Measurements from ENCODE around the gene PARS2. TPM values are rescaled to one million over a fixed set of nuclear protein-coding genes. Genes with fewer than 3 reads are reported as not detected.

Gene PARS2
- total RNA-seq, 2 donors from 2014 or later: 12.0 to 12.2 TPM

- intact Hi-C loops (cut with DNase I): loop anchor here (10.0 kb wide), 1 partner anchor 166 kb away; the partner anchor contains the start of gene ACOT11
- H3K27ac ChIP-seq: no peak overlapping the region
- H3K9me3 ChIP-seq: no peaks in the 10 kb centered on the region
- 86% methylated on average over 3 of the region's 3 CpGs for WGBS
- no peak overlapping the region for H3K4me3 ChIP-seq
- TF ChIP-seq CTCF (IDR thresholded peaks at IDR 0.05): no peak
- no peak for TF ChIP-seq POLR2A (IDR thresholded peaks at IDR 0.05)
- no peak for TF ChIP-seq POLR2AphosphoS5 (IDR thresholded peaks at IDR 0.05)
- no peaks in the 10 kb centered on the region for H3K36me3 ChIP-seq
- no peak for DNase-seq (ENCODE audit: low spot score)
- H3K27me3 ChIP-seq (replicated peaks; ENCODE audit: insufficient read depth): no peaks in the 10 kb centered on the region
- no peaks in the 10 kb centered on the region for H3K4me1 ChIP-seq (replicated peaks)
These were observed 53.9 kb downstream of the PARS2 start for GRCh38 chr1:54710434-54710833.

DNA sequence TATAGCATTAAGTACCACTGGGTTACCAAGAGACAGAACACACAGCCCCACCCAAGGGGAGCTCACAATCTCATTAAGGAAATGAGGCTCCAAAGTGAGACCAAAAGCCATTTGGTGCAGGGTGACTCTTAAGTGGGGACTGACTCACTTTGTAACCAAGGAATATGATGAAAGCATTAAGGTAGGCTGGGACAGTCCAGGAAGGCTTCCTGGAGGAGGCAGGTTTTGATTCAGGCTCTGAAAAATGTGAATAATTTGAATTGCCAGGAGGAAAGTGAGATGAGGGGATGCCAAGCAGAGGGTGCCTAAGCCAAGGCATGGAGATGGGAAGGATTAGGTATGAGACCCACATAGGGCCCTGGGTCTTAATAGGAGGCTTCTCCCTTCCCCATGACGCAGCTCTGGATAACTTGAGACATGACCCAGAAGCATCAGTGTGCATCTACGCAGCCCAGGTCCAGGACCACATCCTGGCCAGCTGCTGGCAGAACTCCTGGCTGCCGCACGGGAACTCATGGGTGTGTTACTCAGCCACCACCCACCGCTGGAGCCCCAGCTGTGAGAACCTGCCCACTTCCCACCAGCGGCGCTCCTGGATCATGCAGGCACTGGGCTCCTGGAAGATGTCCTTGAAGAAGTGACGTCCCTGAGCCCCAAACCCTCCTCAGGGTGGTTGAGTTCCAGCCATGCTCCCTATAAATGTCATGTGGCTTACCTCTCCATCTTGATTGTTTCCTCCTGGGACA lies 54.6 kb downstream of the PARS2 start:
- WGBS: 69% methylated on average over 8 of the region's 8 CpGs
- Histone ChIP-seq H3K27me3 (replicated peaks; ENCODE audit: insufficient read depth) (no peaks in the 10 kb centered on the region), H3K27ac (no peak overlapping the region), H3K4me1 (replicated peaks) (no peaks in the 10 kb centered on the region), H3K36me3 (no peaks in the 10 kb centered on the region), H3K4me3 (no peak overlapping the region), H3K9me3 (no peaks in the 10 kb centered on the region)
- intact Hi-C loops (cut with DNase I): loop anchor here (10.0 kb wide), 1 partner anchor 165 kb away; the partner anchor contains the start of gene ACOT11
- no peak for DNase-seq (ENCODE audit: low spot score)
- TF ChIP-seq POLR2AphosphoS5 (IDR thresholded peaks at IDR 0.05) (no peak), CTCF (IDR thresholded peaks at IDR 0.05) (no peak), POLR2A (IDR thresholded peaks at IDR 0.05) (no peak)

DNA sequence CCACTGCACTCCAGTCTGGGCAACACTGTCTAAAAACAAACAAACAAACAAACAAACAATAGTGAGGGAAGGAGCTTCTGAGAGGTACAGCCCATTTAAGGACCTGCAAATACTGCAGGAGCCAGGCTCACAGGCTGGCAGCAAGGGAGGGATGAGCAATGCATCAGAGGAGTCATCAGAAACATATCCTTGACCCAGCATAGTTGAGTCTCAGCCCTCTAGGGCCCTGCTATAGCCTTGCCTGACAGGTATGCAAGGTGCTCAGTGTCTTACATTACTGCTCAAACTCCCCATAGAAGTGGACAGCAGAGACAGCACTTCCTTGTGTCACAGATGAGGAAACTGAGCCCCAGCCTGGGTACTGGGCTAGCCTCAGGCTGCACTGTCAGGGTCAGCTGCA lies 55.9 kb downstream of the PARS2 start:
- intact Hi-C loops (cut with DNase I): no loop called here
- Histone ChIP-seq H3K4me3 (no peak overlapping the region), H3K9me3 (no peaks in the 10 kb centered on the region), H3K27me3 (replicated peaks; ENCODE audit: insufficient read depth) (no peaks in the 10 kb centered on the region), H3K27ac (no peak overlapping the region), H3K4me1 (replicated peaks) (no peaks in the 10 kb centered on the region), H3K36me3 (no peaks in the 10 kb centered on the region)
- no peak for TF ChIP-seq POLR2A (IDR thresholded peaks at IDR 0.05)
- no peak for TF ChIP-seq CTCF (IDR thresholded peaks at IDR 0.05)
- no peak for TF ChIP-seq POLR2AphosphoS5 (IDR thresholded peaks at IDR 0.05)
- DNase-seq (ENCODE audit: low spot score): no peak

Other genes with a start within 250 kb of the PARS2 start
- gene ACOT11, start 216.3 kb downstream of the PARS2 start, total RNA-seq: 10 to 100 TPM in 1 of 2 donors, 1 to 10 TPM in 1; 6.7 to 18.6 TPM
- gene FAM151A, start 141.0 kb downstream of the PARS2 start, total RNA-seq: not detected
- 10 to 100 TPM in 1 of 2 donors, 1 to 10 TPM in 1; 5.2 to 18.0 TPM for gene MROH7, start 122.7 kb downstream of the PARS2 start, total RNA-seq
- 10 to 100 TPM; 15.9 to 17.4 TPM for gene TTC4, start 48.7 kb downstream of the PARS2 start, total RNA-seq
- gene TTC22, start 36.8 kb upstream of the PARS2 start, total RNA-seq: 10 to 100 TPM; 18.0 to 30.4 TPM
- gene DHCR24, start 122.7 kb upstream of the PARS2 start, total RNA-seq: 100 to 1,000 TPM; 152 to 154 TPM
- 1 to 10 TPM; 2.4 to 5.4 TPM for gene TMEM61, start 216.1 kb upstream of the PARS2 start, total RNA-seq
- under 1 TPM in 1 of 2 donors, not detected in 1; 0.11 TPM for gene BSND, start 234.4 kb upstream of the PARS2 start, total RNA-seq

Measured in prostate gland (tissue), 2 donors.